GM12878 (cell line): Measurements from ENCODE around the gene UBE2L5. TPM values are rescaled to one million over a fixed set of nuclear protein-coding genes. Genes with fewer than 3 reads are reported as not detected.
A peak's percentile ranks its signal among the peaks of the same experiment; 100 is the strongest.

Source experiments
- ATAC-seq: fragments of 200-7000 bp; cut with Tn5 transposase; 3 replicates; pipeline ENCODE4 v1.9.1; 2020; ENCODE audit warnings: mild to moderate bottlenecking, moderate library complexity
- BruUV-seq: library from RNA; stranded (reverse); fragments of 400-500 nt; replicated peaks from 2 replicates; lab custom pipeline; 2021; lab: Mats Ljungman, UMichigan
- CTCF ChIA-PET: fragments of 300-600 bp; sonication (Branson Sonifier 250); formaldehyde crosslinking; extraction: SDS; loops from one replicate; lab custom pipeline; 2021; ENCODE audit warnings: inconsistent platforms; lab: Yijun Ruan, JAX
- POLR2A ChIA-PET: fragments of 350-600 bp; formaldehyde crosslinking; extraction: SDS; loops from one replicate; lab custom pipeline; 2021; ENCODE audit warnings: inconsistent platforms; lab: Charles Lee
- RAD21 ChIA-PET: fragments of 300-600 bp; sonication (Branson Sonifier 250); formaldehyde crosslinking; loops from one replicate; lab custom pipeline; 2023; ENCODE audit warnings: antibody characterized with exemption; ENCODE audit not compliant: unreplicated experiment; lab: Charles Lee
- SMC1A ChIA-PET: fragments of 300-600 bp; sonication (Branson Sonifier 250); formaldehyde crosslinking; loops from one replicate; lab custom pipeline; 2023; ENCODE audit not compliant: unreplicated experiment, uncharacterized antibody; lab: Charles Lee
- DNase-seq: peaks from one replicate; pipeline ENCODE4 v3.0.0-alpha.2; 2011; ENCODE audit warnings: low read depth, low spot score
- FAIRE-seq: peaks from 3 replicates; lab custom pipeline; 2011; peaks lifted over from hg19 to GRCh38; lab: Jason Lieb, UNC
- H2AFZ ChIP-seq: 2 replicates; pipeline ENCODE4 v1.6.0; 2011; ENCODE audit warnings: low read depth, low read length, control low read depth; ENCODE audit not compliant: control insufficient read depth
- H3K27ac ChIP-seq: 2 replicates; pipeline ENCODE4 v1.5.1; 2011; ENCODE audit warnings: control low read depth; ENCODE audit not compliant: control insufficient read depth, insufficient read depth
- H3K27me3 ChIP-seq, 2 experiments: replicated peaks in 1 of 2; 2 replicates each; pipeline versions ENCODE4 v1.6.0 to v1.6.1; 2011; ENCODE audit warnings: low read length in 1 of 2; ENCODE audit not compliant: control insufficient read depth in 2 of 2, insufficient read depth in 2 of 2
- H3K36me3 ChIP-seq, 2 experiments: 2 replicates each; pipeline ENCODE4 v1.5.1; 2011; ENCODE audit warnings: low read length in 1 of 2; ENCODE audit not compliant: control insufficient read depth in 2 of 2, insufficient read depth in 2 of 2
- H3K4me1 ChIP-seq: 2 replicates; pipeline ENCODE4 v1.6.1; 2011; ENCODE audit warnings: mild to moderate bottlenecking, low read length, moderate library complexity, mixed read lengths; ENCODE audit not compliant: control insufficient read depth, insufficient read depth
- H3K4me2 ChIP-seq: 2 replicates; pipeline ENCODE4 v1.6.0; 2011; ENCODE audit warnings: control low read depth; ENCODE audit not compliant: control insufficient read depth, insufficient read depth
- H3K4me3 ChIP-seq: fragments of 200-600 bp; sonication (generic); 2 replicates; pipeline ENCODE4 v1.5.1; 2016
- H3K79me2 ChIP-seq: 2 replicates; pipeline ENCODE4 v1.6.0; 2011; ENCODE audit warnings: low read length; ENCODE audit not compliant: control insufficient read depth, insufficient read depth
- H3K9ac ChIP-seq: 2 replicates; pipeline ENCODE4 v1.8.0; 2011; ENCODE audit warnings: low read length, control low read depth, mixed read lengths; ENCODE audit not compliant: control insufficient read depth, insufficient read depth
- H3K9me3 ChIP-seq: replicated peaks from 3 replicates; pipeline ENCODE4 v1.5.1; 2011; ENCODE audit warnings: mild to moderate bottlenecking, low read length; ENCODE audit not compliant: control insufficient read depth, insufficient read depth
- H4K20me1 ChIP-seq: 2 replicates; pipeline ENCODE4 v1.6.0; 2011; ENCODE audit not compliant: control insufficient read depth, insufficient read depth
- CBX3 ChIP-seq: fragments of 200-600 bp; sonication (generic); IDR thresholded peaks from 2 replicates; pipeline ENCODE4 v1.6.1; 2016; ENCODE audit warnings: low read depth, borderline replicate concordance
- EGR1 ChIP-seq, 2 experiments: IDR thresholded peaks; 1 replicate in 1 of 2; 2 replicates in 1 of 2; pipeline ENCODE4 v1.6.1; 2011 to 2012; ENCODE audit warnings: low read depth in 2 of 2, low read length in 2 of 2, borderline replicate concordance in 1 of 2, mild to moderate bottlenecking in 1 of 2, moderate library complexity in 1 of 2
- EZH2 ChIP-seq: IDR thresholded peaks from 2 replicates; pipeline ENCODE4 v1.6.1; 2012; ENCODE audit warnings: low read depth, mild to moderate bottlenecking, control low read depth, inconsistent platforms, low read length, borderline replicate concordance; ENCODE audit not compliant: control insufficient read depth
- GABPA ChIP-seq: IDR thresholded peaks from 2 replicates; pipeline ENCODE4 v1.6.1; 2014; ENCODE audit warnings: antibody characterized with exemption, low read depth, mild to moderate bottlenecking, inconsistent platforms
- HDAC2 ChIP-seq: fragments of 200-600 bp; sonication (generic); IDR thresholded peaks from 2 replicates; pipeline ENCODE4 v1.6.1; 2017
- IRF3 ChIP-seq: fragments of 450-650 bp; IDR thresholded peaks from 2 replicates; pipeline ENCODE4 v1.6.1; 2014; ENCODE audit warnings: mild to moderate bottlenecking
- IRF4 ChIP-seq: IDR thresholded peaks from 2 replicates; pipeline ENCODE4 v1.6.1; 2011; ENCODE audit warnings: low read depth, low read length
- KAT2A ChIP-seq: conservative IDR thresholded peaks from 2 replicates; pipeline ENCODE4 v1.6.1; 2011; ENCODE audit warnings: low read depth, low read length; ENCODE audit not compliant: control insufficient read depth
- MLLT1 ChIP-seq: fragments of 450-650 bp; IDR thresholded peaks from 2 replicates; pipeline ENCODE4 v1.6.1; 2016; ENCODE audit warnings: mild to moderate bottlenecking
- MTA3 ChIP-seq: IDR thresholded peaks from 2 replicates; pipeline ENCODE4 v1.6.1; 2012; ENCODE audit warnings: low read length, inconsistent platforms, borderline replicate concordance
- PAX8 ChIP-seq: fragments of 450-650 bp; IDR thresholded peaks from 2 replicates; pipeline ENCODE4 v1.6.1; 2017; ENCODE audit warnings: mild to moderate bottlenecking, moderate library complexity
- POU2F2 ChIP-seq: IDR thresholded peaks from 3 replicates; pipeline ENCODE4 v1.6.1; 2011; ENCODE audit warnings: low read depth, mild to moderate bottlenecking, low read length, borderline replicate concordance
- SMAD5 ChIP-seq: IDR thresholded peaks from 2 replicates; pipeline ENCODE4 v1.6.1; 2016; ENCODE audit warnings: antibody characterized with exemption, low read depth
- SPI1 ChIP-seq: IDR thresholded peaks from 2 replicates; pipeline ENCODE4 v1.6.1; 2011; ENCODE audit warnings: low read depth, mild to moderate bottlenecking, low read length, moderate library complexity, borderline replicate concordance; ENCODE audit not compliant: insufficient read depth
- SREBF1 ChIP-seq: IDR thresholded peaks from 2 replicates; pipeline ENCODE4 v1.6.1; 2012; ENCODE audit warnings: mild to moderate bottlenecking, low read length
- SREBF2 ChIP-seq: IDR thresholded peaks from 2 replicates; pipeline ENCODE4 v1.6.1; 2012; ENCODE audit warnings: mild to moderate bottlenecking, low read length
- SUPT20H ChIP-seq: IDR thresholded peaks from 2 replicates; pipeline ENCODE4 v1.6.1; 2011; ENCODE audit warnings: low read depth, mild to moderate bottlenecking, low read length, moderate library complexity, borderline replicate concordance; ENCODE audit not compliant: control insufficient read depth
- USF2 ChIP-seq: IDR thresholded peaks from 2 replicates; pipeline ENCODE4 v1.6.1; 2011; ENCODE audit warnings: low read depth, low read length, improper control_type of control experiment, borderline replicate concordance
- WRNIP1 ChIP-seq: IDR thresholded peaks from 2 replicates; pipeline ENCODE4 v1.6.1; 2011; ENCODE audit warnings: low read depth, low read length, improper control_type of control experiment, borderline replicate concordance
- WGBS: methylation state at CpG from one replicate; pipeline ENCODE4 v1.1.6; 2016; ENCODE audit warnings: low lambda C conversion rate; ENCODE audit not compliant: insufficient replicate concordance, insufficient coverage; ENCODE audit errors: missing lambda C conversion rate; 5-methylcytosine and 5-hydroxymethylcytosine counted together
- in situ Hi-C: fragments of 300-500 bp; cut with MboI; formaldehyde crosslinking; loops from 9 replicates; pipeline ENCODE4 v1.14.3; 2018; ENCODE audit warnings: mixed read lengths
- intact Hi-C: fragments of 100-400 bp; cut with micrococcal nuclease; formaldehyde crosslinking; loops from one replicate; pipeline ENCODE4 v1.14.2; 2022; ENCODE audit not compliant: unreplicated experiment
- polyA plus RNA-seq, 11 experiments: library from polyadenylated mRNA; depleted of rRNA in 4 of 11; unstranded in 6 of 11; stranded (reverse) in 5 of 11; fragments of >200 nt; fragmentation: Nextera tagmentation in 4 of 11; fragmentation: Illumina TruSeq in 1 of 11; extraction: Ambion mirVana in 4 of 11; extraction: Trizol in 1 of 11; gene quantifications; 1 replicate in 1 of 11; 2 replicates in 10 of 11; pipeline versions ENCODE4 v1.2.1 to v1.2.3, GENCODE V29; 2011 to 2016; ENCODE audit warnings: inconsistent platforms in 2 of 11, missing spikeins in 2 of 11, low read depth in 1 of 11
- total RNA-seq, 4 experiments: library from RNA; depleted of rRNA in 3 of 4; stranded (reverse); fragments of >200 nt in 3 of 4; fragmentation: Illumina TruSeq in 1 of 4; extraction: Trizol in 1 of 4; gene quantifications; 2 replicates each; pipeline versions ENCODE4 v1.2.1 to v1.2.3, GENCODE V29; 2013 to 2021
- TF ChIP-seq, protein P1 (sequence below): IDR thresholded peaks from 2 replicates; pipeline ENCODE4 v1.6.1; 2012; ENCODE audit warnings: low read depth, low read length, improper control_type of control experiment

The UBE2L5 gene
- total and polyA plus RNA-seq, 10 of the 15 experiments (the other 5 are each of a cell fraction or from before 2014, with no cell fraction given), result 0.03 to 1.1 (median 0.19) TPM; not detected in 2

DNA sequence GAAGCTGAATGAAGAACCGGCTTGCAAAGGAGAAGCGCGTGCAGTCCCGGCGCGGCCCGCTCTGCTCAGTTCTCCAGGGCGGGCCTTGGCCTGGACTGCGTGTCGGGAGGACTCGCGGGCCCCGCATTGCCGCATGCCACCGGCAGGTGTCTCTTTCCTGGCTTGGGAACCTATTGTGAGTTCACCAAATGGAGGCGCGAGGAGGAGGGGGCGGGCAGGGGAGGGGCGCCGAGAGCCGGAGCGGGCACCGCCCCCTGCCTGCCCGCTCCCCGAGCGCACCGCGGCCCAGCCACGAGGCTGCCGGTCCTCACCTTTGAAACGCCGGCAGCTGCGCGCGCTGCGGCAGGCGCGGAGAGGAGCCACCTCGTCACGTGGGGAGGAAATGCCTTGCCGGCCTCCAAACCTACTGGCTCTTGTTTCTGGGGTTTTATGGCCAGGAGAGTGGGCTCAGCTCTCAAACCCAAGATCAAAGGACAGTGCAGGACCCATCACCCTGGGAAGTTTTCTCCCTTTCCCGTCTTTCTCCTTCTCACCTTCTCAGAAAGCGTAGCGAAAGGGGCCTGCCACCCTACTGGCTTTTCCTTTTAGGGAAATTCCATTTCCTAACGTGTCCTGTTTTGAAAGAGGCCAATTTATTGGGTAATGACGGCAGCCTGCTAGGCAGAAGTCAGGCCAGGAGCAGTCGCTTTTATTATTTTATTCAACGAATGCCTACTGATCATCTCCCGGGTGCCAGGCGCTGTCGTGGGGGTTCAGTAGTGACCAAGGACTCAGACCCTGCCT is 13.8 kb upstream of the UBE2L5 start:
- intact Hi-C loops, result loop anchor here (2.0 to 5.0 kb wide), 3 partner anchors 39 to 164 kb away; partner anchors contain the start of gene HMGB1
- H3K4me3 ChIP-seq, result no peak overlapping the region; the same call in 1 of the 2 replicates
- POLR2A ChIA-PET, result interaction anchor here (0.7 to 2.2 kb wide), 5 partner anchors 13 to 215 kb away, joined by 3 to 5 read pairs (median 3); no protein-coding TSS in a partner anchor
- TF ChIP-seq EGR1 (IDR thresholded peaks at IDR 0.05; ENCODE audit: borderline replicate concordance in 1 of 2, low read depth in 2 of 2, low read length in 2 of 2), result 0 out of 3 replicates have a peak, but pooled peaks of 1 of the 2 experiments have one; percentile 13
- TF ChIP-seq HDAC2, result no peak
- peak; percentile 66 for TF ChIP-seq USF2
- no peak for TF ChIP-seq IRF3
- no peak for TF ChIP-seq KAT2A
- TF ChIP-seq PAX8, result no peak
- TF ChIP-seq POU2F2, result no peak
- no peak for TF ChIP-seq SREBF1
- no peak for TF ChIP-seq EZH2
- no peak for TF ChIP-seq MLLT1
- TF ChIP-seq, protein P1, sequence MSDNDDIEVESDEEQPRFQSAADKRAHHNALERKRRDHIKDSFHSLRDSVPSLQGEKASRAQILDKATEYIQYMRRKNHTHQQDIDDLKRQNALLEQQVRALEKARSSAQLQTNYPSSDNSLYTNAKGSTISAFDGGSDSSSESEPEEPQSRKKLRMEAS, result peak; percentile 86
- no peak for TF ChIP-seq SPI1
- TF ChIP-seq SMAD5, result no peak
- no peak for TF ChIP-seq WRNIP1
- TF ChIP-seq SREBF2, result no peak
- no peak for TF ChIP-seq MTA3
- no peak for TF ChIP-seq GABPA
- no peak for TF ChIP-seq IRF4
- TF ChIP-seq CBX3, result no peak
- no peak for TF ChIP-seq SUPT20H

More for the DNA sequence above, 13.8 kb upstream of the UBE2L5 start:
- H2AFZ ChIP-seq, result peak overlapping the region; percentile 94
- no peak overlapping the region for H3K9ac ChIP-seq
- no peak overlapping the region for H3K27ac ChIP-seq
- H3K27me3 ChIP-seq, result no peaks in the 10 kb centered on the region
- H3K4me1 ChIP-seq, result peaks cover 6% of the 10 kb centered on the region
- ChIA-PET SMC1A (interaction anchor here (0.7 to 4.2 kb wide), 7 partner anchors 11 to 54 kb away, joined by 3 to 37 read pairs (median 9); no protein-coding TSS in a partner anchor), RAD21 (interaction anchor here (0.8 to 3.2 kb wide), 10 partner anchors 14 to 76 kb away, joined by 3 to 9 read pairs (median 4); no protein-coding TSS in a partner anchor), CTCF (interaction anchor here (0.6 to 3.3 kb wide), 13 partner anchors 8 to 276 kb away, joined by 3 to 21 read pairs (median 4); partner anchors contain the start of gene UBE2L5)
- no peaks in the 10 kb centered on the region for H3K79me2 ChIP-seq
- peak; percentile 97 for ATAC-seq
- H3K4me2 ChIP-seq, result peak overlapping the region; percentile 69
- peak; percentile 52 for FAIRE-seq
- no peaks in the 10 kb centered on the region for H4K20me1 ChIP-seq
- no peaks in the 10 kb centered on the region for H3K36me3 ChIP-seq
- no peak for DNase-seq
- in situ Hi-C loops, result no loop called here
- BruUV-seq, result no TSS peak
- 25% methylated on average over 39 of the region's 51 CpGs for WGBS
- peaks cover 2% of the 10 kb centered on the region; the same call in 1 of the 3 replicates for H3K9me3 ChIP-seq
